IPS-NIHi11 (cell line): ENCODE results near the gene SLC32A1.

Experiments used
- DNase-seq: peaks from one replicate; pipeline ENCODE4 v3.0.0; 2012; ENCODE audit warnings: mixed read lengths, low spot score

SLC32A1 gene

DNA sequence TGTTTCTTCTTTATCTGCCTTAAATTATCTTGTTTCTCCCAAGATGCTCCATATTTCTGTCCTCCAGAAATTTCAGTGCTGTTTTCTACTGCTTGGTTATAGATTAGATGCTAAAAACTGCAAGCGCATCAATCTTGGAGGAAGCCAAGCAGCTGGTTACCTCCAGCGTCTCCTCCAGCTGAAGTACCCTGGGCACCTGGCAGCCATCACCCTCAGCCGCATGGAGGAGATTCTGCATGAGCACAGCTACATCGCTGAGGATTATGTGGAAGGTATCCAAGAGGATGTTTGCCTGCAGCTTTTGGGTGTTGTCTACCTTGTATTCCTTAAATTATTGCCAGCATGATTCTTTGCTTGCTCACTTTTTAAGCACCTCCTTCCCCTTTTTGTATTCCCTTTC is 27.7 kb downstream of the SLC32A1 start:
- no peak for DNase-seq

DNA sequence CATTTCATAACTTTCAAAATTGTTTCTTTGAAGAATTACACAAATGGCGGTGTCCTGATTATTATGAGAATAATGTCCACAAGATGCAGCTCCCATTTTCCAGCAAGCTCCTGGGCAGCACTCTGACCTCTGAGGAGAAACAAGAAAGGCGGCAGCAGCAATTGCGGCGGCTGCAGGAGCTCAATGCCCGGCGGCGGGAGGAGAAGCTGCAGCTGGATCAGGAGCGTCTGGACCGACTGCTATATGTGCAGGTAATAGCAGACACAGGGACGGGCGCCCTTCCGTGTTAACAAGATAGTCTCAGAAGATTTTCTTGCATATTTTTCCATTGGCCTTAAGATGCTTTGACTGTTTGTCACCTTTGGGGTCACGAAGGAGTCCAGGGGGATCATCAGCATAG is 30.6 kb downstream of the SLC32A1 start:
- no peak for DNase-seq

DNA sequence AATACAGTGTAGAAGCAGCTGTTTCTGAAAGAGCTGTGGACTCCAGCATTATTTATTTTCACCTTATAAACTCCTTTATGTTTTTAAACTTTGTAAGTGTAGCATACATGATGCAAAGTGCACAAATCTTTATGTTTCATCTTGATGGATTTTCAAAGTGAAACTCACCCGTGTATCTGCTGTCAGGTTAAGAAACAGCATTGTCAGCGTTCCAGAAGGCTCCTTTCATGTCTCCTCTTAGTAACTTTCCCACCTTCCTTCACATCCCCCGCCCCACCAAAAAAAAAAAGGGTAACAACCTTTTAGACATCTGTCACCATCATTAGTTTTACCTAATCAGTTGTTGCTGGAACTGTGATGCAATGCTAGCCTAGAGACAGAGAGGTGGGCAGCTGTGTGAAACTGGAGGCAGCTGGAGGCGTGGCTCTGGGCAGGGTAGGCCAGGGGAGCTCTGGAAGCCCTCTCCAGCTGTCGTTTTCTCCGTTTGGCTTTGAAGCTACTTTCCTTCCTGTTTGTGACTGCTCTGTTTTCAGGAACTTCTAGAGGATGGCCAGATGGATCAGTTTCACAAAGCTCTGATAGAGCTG is 31.1 kb downstream of the SLC32A1 start:
- no peak for DNase-seq

DNA sequence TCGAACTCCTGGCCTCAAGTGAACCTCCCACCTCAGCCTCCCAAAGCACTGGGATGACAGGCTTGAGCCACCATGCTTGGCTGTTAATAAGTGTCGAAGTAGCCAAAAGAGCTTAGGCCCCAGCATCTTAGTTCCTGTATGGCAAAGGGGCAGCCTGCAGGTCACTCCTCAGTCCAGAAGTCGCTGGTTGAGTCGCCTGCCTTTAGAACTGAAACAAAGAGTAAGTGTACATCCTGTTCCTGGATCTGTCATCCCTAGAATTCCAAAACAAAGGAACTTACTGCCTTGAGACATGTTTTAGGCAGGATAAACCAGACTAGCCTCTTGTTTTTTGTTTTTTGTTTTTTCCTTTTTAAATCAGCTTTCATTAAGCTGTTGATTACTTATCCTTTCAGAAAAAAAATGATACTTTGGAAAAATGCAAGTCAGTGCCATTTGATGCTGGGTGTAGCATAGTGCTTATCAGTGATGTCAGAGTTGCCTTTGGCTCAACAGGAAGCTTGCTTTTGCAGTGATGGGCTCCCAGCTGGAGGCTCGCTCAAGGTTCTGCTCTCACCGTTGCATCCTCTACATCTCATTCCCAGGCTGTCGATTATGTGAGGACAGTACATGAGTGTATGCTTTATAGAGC is 33.0 kb downstream of the SLC32A1 start:
- no peak for DNase-seq

DNA sequence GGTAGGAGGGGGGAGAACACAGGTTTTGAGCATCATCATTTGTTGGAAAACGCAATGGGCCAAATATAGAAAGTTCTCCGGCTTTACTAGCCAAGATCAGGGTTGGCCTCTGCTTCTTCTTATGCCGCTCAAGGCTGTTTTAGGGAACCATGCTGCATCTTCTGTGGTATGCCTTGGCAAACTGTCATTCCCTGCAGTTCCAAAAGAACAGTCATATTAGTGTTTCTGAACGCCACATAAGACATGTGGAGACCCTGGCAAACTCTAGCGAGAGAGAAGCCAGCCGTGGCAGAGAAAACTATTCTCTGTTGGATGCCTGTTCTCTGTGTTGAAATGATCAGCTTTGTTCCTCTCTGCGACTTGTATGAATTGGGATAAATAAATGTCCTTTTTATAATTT is 34.8 kb downstream of the SLC32A1 start:
- no peak for DNase-seq

DNA sequence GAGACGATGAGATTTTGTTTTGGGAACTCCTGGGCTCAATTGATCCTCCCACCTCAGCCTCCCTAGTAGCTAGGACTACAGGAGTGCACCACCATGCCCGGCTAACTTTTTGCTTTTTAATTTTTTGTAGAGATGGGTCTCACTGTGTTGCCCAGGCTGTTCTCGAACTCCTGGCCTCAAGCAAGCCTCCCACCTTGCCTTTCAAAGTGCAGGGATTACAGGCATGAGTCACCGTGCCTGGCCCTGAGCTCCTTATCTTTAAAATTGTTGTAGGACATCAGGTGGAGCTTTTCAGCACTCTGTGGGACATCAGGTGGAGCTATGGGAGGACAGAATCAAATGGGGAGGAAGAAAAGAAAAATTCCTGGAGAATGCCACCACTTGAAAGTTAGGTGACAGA is 36.7 kb downstream of the SLC32A1 start:
- DNase-seq, result no peak

DNA sequence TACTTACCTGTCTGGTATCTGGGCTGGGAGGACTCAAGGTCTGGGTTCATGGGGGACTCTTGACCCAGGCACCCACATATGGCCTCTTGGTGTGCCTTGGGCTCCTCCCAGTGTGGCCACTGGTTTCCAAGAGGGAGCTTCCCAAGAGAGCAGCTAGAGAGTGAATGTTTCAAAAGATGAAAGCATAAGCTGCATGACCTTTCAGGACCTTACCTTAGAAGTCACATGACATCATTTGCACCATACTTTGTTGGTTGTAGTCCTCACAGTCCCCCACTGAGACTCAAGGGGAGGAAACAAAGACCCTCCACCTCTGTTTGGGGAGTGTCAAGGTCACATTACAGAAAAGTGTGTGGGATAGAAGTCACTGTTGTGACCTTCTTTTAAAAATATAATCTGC is 37.9 kb downstream of the SLC32A1 start:
- no peak for DNase-seq

DNA sequence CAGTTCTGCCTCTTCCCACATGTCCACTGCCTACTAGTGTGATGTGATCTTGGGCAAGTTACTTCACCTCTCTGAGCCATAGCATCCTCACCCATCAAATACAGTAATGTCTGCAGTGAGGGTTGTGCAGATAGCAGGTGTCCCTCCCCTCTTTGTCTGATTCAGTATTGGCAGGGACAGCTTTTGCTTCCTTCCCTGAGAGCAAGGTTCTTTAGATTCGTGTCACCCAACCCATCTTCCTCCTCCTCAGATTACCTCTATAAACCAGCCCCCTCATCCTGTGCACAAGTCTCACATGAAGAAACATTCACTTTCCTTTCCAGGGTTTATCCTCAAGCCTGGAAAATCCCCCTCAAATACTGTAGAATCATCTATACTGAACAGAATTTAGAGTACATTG is 39.3 kb downstream of the SLC32A1 start:
- no peak for DNase-seq

DNA sequence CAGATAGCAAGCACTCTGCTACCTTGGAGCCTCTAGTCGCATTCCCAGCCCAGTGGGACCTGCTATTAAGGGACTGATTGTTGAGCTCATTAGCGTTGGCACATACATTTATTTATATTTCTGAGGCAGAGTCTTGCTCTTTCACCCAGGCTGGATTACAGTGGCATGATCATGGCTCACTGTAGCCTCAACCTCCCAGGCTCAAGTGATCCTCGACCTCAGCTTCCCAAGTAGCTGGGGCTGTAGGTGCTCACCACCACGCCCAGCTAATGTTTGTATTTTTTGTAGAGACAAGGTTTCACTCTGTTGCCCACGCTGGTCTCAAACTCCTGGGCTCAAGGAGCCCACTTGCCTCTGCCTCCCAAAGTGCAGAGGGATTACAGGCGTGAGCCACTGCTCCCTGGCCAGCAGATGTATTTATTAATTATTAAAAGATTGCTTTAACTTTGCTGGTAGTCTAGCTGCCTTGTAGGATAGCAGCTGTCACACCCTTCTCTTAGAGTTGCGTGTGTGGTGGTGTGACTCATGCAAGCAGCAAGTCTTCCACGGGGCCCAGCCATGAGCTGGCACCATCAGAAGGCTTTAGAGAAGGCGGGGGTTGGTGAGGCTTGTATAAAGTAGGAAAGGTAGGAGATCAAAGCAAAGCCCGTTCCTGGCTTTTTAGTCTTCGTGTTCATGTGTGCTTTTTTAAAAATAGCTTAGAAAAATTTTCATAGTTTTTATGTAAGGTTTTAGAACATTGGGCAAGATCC is 40.5 kb downstream of the SLC32A1 start:
- no peak for DNase-seq

DNA sequence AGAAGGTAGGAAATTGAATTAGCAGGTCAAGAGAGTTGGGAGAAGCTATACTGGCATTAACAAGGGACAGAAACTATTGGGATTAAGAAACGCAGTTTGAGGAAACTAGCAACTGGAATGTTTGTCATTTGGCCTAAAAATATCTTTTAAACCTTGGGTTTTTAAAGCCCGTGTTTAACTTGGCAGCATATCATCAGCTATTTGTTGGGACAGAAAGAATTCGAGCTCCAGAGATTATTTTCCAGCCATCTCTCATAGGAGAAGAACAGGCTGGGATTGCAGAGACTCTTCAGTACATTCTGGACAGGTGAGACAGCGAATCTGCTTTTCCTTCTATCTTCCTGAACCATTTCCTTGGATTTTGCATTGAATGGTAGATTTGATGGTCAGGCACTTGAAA is 41.8 kb downstream of the SLC32A1 start:
- DNase-seq, result no peak

DNA sequence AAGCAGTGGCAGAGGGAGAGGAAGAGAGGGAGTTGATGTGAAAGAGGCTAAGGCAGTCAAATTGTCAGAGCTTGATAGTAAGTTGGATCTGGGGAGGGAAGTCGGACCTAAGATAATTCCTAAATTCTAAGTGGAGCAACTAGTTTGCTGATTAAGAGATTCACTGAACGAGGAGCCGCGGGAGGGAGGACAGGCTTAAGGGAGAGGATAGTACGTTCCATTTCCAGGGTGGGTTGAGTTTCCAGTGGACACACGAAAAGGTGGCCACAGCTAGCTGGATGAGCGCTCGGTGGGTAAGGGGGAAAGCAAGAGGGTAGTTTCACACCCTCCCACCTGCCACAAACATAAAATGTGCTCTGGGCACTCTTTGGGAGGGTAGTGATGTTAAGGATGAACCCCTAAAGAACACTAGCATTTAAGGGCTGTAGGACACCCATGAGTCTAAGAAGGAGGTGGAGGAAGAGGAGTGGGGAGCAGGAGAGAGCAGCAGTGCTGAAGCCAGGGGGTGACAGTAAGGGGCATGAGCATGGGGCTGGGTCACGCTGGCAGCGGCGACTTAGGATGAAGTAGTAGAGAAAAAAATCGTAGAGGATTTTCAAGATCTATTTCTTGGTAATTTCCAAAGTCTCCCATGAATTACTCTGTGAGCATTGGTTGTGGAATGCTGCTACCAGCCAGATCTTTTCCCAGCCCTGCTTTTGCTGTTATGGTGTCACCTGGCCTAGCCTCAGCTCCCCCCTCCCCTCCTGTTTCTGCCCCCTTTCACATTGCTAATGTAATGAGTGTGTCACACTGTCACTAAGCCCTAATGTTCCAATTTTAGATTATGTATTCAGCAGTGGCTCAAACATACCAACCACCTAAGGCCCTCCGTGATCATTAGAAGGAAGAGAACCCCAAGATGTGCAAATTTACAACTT is 45.4 kb downstream of the SLC32A1 start:
- no peak for DNase-seq

DNA sequence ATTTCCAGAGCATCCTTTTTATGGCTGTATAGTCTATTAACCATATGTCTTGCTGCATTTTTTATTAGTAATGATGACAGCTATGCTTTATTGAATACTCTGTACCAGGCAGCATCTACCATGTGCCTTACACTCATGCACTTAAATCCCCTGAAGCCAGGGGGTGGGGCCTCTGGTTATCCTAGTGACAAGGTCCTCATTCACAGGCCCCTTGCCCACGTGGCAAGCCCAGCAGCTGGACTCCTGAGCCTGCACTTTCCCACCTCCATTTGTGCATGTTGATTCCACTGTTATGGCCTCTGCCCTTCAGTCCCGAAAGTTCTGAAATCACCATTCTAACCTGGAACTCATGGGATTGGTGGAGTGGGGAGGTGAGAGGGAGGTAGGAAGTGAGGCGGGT is 46.3 kb downstream of the SLC32A1 start:
- DNase-seq, result no peak

DNA sequence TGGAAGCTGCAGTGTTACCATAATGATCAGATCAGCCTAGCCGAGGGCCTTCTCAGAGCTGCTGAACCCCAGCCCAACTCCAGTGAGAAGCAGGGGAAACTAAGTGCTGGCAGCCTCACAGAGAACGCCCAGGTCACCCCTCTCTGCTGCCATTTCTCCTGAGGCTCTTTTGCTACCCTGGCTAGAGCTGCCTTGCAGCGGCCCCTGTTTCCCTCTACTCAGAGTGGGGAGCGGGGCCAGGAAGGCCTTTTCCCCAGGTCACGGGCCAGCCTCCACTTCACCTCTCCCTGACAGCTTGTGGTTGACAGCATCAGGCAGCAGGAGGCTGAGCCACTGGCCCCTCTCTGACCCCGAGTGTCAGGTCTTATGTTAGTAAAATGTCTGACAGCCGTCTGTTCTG is 46.7 kb downstream of the SLC32A1 start:
- DNase-seq, result no peak

DNA sequence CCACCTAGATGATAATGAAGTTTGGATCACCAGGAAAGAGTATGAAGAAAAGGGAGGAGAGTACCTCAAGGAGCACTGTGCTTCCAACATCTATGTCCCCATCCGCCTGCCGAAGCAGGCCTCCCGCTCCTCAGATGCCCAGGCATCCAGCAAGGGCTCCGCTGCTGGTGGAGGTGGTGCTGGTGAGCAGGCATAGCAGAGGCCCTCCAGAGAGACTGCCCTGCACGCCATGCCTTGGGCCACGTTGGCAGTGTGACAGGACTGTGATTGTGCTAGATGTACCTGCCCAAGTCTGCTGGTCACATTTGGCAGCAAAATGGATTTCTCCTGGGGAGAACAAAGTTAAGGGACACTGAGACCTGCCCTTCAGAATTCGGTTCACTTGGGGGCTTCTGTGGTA is 47.3 kb downstream of the SLC32A1 start:
- DNase-seq, result no peak

DNA sequence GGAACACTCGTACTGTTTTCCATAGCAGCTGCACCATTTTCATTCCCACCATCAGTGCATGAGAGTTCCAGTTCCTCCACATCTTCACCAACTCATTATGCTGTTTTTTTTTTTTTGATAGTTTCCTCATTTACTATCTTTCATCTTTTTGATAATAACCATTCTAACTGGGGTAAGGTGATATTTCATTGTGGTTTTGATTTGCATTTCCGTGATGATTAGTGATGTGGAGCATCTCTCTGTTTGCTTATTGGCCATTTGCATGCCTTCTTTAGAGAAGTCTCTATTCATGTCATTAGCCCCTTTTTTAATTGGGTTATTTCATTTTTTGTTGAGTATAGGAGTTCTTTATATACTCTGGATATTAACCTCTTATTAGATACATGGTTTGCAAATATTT is 49.9 kb downstream of the SLC32A1 start:
- DNase-seq, result no peak

DNA sequence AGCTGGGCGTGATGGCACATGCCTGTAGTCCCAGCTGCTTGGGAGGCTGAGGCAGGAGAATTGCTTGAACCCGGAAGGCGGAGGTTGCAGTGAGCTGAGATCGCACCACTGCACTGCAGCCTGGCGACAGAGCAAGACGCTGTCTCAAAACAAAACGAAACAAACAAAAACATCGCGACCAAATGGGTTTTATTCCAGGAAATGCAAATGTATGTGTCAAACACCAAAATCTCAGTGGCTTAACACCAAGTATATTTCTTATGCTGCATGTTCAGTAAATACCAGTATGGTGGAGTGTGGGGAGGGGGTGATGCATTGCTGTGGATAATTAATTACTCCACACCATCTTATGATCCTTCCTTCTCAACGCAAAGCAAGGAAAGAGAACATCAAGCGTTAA is 52.1 kb downstream of the SLC32A1 start:
- DNase-seq, result no peak
